SJCRH30 (cell line): ENCODE data around the gene PRG3. TPM values are rescaled to one million over a fixed set of nuclear protein-coding genes. Genes with fewer than 3 reads are reported as not detected.

Experiments
- DNase-seq, 2 experiments: peaks; one replicate each; pipeline ENCODE4 v3.0.0-alpha.2; 2015 to 2020
- H3K27ac ChIP-seq: fragments of 250-450 bp; sonication (Bioruptor Pico); 2 replicates; pipeline ENCODE4 v1.5.1; 2020; ENCODE audit warnings: mild to moderate bottlenecking, moderate library complexity
- H3K27me3 ChIP-seq: fragments of 250-450 bp; sonication (Bioruptor Pico); 2 replicates; pipeline ENCODE4 v1.5.1; 2020; ENCODE audit warnings: mild to moderate bottlenecking, moderate library complexity
- H3K36me3 ChIP-seq: fragments of 250-450 bp; sonication (Bioruptor Pico); 2 replicates; pipeline ENCODE4 v1.5.1; 2020; ENCODE audit warnings: mild to moderate bottlenecking, moderate library complexity
- H3K4me1 ChIP-seq: fragments of 250-450 bp; sonication (Bioruptor Pico); 2 replicates; pipeline ENCODE4 v1.5.1; 2020; ENCODE audit warnings: mild to moderate bottlenecking, moderate library complexity
- H3K4me3 ChIP-seq: fragments of 250-450 bp; sonication (Bioruptor Pico); 2 replicates; pipeline ENCODE4 v1.5.1; 2020; ENCODE audit warnings: mild to moderate bottlenecking, moderate library complexity
- H3K9me3 ChIP-seq: fragments of 250-450 bp; sonication (Bioruptor Pico); replicated peaks from 2 replicates; pipeline ENCODE4 v1.5.1; 2020; ENCODE audit warnings: mild to moderate bottlenecking, moderate library complexity
- total RNA-seq: library from RNA; depleted of rRNA; stranded (reverse); fragments of >200 nt; shearing (Covaris generic); gene quantifications from 2 replicates; pipeline ENCODE4 v1.2.3, GENCODE V29; 2014; rRNA removed

Gene PRG3, protein sequence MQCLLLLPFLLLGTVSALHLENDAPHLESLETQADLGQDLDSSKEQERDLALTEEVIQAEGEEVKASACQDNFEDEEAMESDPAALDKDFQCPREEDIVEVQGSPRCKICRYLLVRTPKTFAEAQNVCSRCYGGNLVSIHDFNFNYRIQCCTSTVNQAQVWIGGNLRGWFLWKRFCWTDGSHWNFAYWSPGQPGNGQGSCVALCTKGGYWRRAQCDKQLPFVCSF
- not detected in 2 replicates for total RNA-seq

DNA sequence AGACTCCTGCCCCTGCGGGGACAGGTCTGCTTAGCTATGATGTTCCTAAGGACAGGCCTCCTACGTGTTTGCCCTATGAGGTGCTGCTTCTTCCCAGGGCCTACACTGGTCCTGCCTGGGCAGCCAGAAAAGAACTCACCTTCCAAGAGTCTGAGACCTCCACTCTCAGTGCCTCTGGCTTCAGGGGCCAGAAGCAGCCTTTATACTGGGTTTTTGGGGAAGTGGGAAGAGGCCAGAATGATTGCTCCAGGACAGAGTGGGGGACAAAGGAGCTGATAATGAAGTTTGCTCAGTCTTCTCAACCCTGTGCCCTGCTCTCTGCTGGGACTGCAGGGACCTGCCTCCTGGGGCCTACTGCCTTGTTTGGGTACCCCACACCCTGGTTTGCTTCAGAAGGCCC lies at the start of gene PRG3:
Gene PRG3 (minus strand): TSS at position 176 of the 400 bp plus-strand sequence. CDS start 442 bp downstream, outside the sequence.
- no peak for DNase-seq
- H3K4me1 ChIP-seq, result no peaks in the 10 kb centered on the region
- no peak within 1 kb of the TSS for H3K27ac ChIP-seq
- 0 out of 2 replicates have a peak, but pooled peaks cover 2% of the 10 kb centered on the region for H3K9me3 ChIP-seq
- H3K4me3 ChIP-seq, result no peak within 1 kb of the TSS
- H3K36me3 ChIP-seq, result no peaks in the 10 kb centered on the region
- peaks cover 10% of the 10 kb centered on the region for H3K27me3 ChIP-seq

DNA sequence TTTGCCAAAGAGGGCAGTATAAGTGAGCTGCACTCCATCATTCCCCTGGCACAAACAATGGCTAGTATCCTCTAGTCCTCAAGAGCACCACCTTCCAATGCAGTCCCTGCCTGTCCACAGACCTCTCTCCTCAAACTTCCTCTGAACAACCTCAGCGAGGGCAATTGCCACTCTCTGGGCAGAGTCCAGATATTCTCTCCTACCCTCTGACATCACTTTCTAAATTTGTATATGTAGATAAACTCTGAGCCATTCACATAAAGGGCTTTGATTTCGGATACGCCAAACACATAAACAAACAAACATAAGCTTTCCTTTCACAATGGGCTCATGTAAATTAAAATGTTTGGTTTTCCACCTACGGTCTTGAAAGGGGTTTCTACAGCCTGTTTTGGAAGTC lies 49.0 kb upstream of the PRG3 start:
- H3K36me3 ChIP-seq, result no peaks in the 10 kb centered on the region

DNA sequence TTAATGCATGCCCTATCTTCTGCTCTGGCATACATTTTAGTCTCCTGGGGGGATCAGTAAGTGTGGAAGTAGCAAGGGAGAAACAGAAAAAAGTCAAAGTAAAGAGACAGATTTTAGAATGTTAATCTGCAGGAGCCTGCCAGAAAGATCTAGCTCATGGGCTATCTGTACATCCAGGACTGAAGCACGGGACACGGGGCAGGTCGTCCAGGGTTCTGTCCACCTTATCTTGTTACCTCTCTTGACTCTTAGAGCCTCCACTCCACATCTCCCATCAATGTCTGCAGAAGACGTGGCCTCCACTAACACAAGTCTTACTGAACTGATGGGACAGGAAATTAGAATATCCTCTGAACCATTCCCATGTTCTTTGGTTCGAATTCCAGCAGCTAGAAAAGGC lies 47.7 kb upstream of the PRG3 start:
- Histone ChIP-seq H3K27me3 (peaks cover 4% of the 10 kb centered on the region; the same call in 1 of the 2 replicates), H3K9me3 (no peaks in the 10 kb centered on the region), H3K4me3 (no peak overlapping the region), H3K27ac (no peak overlapping the region), H3K36me3 (no peaks in the 10 kb centered on the region), H3K4me1 (peaks cover 9% of the 10 kb centered on the region)
- DNase-seq, result no peak

More for the DNA sequence above, 49.0 kb upstream of the PRG3 start:
- H3K27me3 ChIP-seq, result peaks cover 4% of the 10 kb centered on the region; the same call in 1 of the 2 replicates
- no peak overlapping the region for H3K4me3 ChIP-seq
- no peaks in the 10 kb centered on the region for H3K9me3 ChIP-seq
- no peak for DNase-seq
- H3K4me1 ChIP-seq, result peaks cover 7% of the 10 kb centered on the region
- H3K27ac ChIP-seq, result no peak overlapping the region

DNA sequence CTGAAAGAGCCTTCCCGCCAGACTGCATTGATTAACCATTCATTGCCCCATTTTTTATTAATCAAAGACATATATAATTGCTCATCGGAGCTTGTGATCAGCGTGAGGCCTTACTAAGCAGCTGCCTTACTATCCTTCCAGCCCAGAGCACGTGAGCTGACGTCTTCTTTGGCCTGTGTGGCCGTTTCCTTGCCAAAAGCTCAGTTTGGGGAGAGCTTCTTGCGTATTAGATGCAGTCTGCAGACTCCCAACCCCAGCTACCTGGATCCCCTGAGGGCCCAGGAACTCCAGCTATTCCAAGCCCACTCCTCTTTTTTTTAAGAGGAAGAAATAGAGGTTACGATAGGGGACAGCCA lies 46.8 kb upstream of the PRG3 start:
- no peak overlapping the region for H3K27ac ChIP-seq
- H3K4me1 ChIP-seq, result peaks cover 9% of the 10 kb centered on the region
- no peak overlapping the region for H3K4me3 ChIP-seq
- no peak for DNase-seq
- H3K9me3 ChIP-seq, result no peaks in the 10 kb centered on the region
- no peaks in the 10 kb centered on the region for H3K27me3 ChIP-seq
- no peaks in the 10 kb centered on the region for H3K36me3 ChIP-seq

DNA sequence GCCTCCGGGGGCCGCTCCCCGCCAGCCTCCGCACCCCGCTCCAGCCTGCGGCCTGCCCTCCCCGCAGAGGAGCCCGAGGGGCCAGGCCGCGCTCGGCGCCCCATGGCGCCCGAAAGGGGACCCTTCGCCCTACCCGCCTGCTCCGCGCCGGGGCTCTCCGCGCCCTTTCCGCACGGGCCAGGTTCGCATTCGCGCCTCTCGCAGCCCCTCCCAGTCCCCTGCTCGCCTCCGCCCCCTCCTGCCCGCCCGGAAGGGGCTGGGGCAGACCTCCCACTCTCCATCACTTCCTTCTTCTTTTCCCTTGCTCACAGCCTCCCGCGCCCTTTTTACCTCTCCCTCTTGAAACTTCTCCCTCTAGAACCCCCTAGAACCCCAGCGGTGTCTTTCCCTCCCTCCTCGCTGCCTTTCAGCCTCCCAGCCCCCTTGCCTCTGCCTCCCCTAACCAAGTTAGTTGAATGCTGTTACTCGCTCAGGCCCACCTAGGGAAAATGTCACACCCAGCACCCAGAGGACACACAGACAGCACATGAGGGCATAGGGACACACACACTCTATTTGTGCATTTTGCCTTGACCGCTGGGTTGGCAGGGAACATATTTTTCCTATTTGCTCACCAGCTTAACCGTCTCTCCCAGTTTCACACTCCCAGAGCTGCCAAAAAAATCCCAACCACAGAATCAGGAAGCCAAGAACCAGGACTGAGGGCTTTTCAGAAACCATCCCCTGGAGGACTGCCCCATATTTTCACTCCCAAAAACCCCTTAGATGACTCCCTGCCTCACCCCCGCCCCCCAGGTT lies 46.2 kb upstream of the PRG3 start, which contains the start of gene SLC43A3:
Gene SLC43A3 (minus strand): TSS at position 193 of the 798 bp plus-strand sequence. CDS start 949 bp downstream, outside the sequence.
- no peaks in the 10 kb centered on the region for H3K9me3 ChIP-seq
- H3K4me3 ChIP-seq, result no peak within 1 kb of the TSS
- no peaks in the 10 kb centered on the region for H3K27me3 ChIP-seq
- peak; percentile 13 to 30 for DNase-seq
- H3K36me3 ChIP-seq, result no peaks in the 10 kb centered on the region
- peaks cover 9% of the 10 kb centered on the region for H3K4me1 ChIP-seq
- H3K27ac ChIP-seq, result no peak within 1 kb of the TSS

DNA sequence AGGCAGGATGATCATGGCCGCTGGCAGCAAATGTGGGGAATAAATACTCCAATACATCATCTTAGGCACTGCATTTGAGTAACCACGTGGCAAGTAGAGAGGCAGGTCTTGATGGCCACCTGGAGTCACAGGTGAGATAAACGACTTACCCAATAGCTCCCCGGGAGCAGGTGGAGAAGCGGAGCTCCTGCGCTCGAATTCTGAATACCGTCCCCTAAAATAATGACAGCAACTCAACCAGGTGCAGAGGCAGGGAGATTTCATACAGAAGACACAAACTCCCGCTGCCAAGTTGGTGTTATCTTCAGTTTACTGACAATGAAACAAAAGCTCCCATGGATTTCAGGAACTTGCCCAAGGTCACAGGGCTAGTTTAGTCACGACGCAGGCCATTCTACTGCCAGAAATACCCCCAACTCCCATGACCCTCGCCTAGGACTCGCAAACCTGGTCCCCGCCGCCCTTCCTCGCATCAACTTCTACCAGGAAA lies 45.5 kb upstream of the PRG3 start:
- no peaks in the 10 kb centered on the region for H3K9me3 ChIP-seq
- no peak for DNase-seq
- no peaks in the 10 kb centered on the region for H3K36me3 ChIP-seq
- H3K4me3 ChIP-seq, result no peak overlapping the region
- no peaks in the 10 kb centered on the region for H3K27me3 ChIP-seq
- peaks cover 9% of the 10 kb centered on the region for H3K4me1 ChIP-seq
- no peak overlapping the region for H3K27ac ChIP-seq

DNA sequence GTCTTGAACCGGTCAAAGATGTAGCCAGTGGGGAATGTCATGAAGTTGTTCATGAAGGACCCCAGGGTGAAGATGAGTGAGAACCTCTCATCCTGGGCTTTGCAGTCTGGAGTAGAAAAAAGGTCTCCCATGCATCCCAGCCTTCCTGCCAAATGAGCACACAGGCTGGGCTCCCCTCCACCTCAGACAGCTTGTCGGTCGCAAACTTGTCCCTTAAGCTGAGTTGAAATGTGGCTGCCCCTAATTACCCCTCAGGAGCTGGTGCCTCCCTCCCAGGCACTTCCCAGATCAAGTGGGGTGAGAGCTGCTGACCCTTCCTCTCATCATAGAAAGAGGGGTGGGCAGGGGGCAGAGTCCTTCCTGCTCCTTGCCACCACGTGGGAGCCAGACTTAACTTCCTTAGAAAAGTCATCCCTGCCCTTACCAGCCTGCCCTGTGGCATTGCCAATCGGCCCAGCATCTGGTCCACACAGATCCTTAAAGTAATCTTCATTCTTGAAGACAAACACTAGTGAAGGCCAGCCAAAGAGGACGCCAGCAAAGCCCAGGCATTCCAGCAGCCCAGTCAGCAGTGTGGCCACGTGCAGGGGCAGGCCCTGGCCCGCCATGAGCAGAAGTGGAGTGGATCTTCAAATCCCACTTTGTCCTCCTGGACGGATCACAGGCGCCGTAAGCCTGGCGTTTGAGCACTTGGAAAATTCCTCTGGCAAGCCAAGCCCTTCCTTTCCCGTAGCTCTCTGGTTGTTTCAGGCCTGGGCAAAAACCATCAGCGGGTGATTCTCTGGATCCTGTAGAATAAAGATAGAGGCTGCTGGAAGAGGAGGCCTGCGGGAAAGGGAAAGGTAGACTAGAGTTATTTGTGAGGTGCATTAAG lies 44.9 kb upstream of the PRG3 start:
- DNase-seq, result no peak
- Histone ChIP-seq H3K4me3 (no peak overlapping the region), H3K9me3 (no peaks in the 10 kb centered on the region), H3K36me3 (no peaks in the 10 kb centered on the region), H3K27me3 (no peaks in the 10 kb centered on the region), H3K4me1 (peaks cover 9% of the 10 kb centered on the region), H3K27ac (peak overlapping the region; percentile 37)

DNA sequence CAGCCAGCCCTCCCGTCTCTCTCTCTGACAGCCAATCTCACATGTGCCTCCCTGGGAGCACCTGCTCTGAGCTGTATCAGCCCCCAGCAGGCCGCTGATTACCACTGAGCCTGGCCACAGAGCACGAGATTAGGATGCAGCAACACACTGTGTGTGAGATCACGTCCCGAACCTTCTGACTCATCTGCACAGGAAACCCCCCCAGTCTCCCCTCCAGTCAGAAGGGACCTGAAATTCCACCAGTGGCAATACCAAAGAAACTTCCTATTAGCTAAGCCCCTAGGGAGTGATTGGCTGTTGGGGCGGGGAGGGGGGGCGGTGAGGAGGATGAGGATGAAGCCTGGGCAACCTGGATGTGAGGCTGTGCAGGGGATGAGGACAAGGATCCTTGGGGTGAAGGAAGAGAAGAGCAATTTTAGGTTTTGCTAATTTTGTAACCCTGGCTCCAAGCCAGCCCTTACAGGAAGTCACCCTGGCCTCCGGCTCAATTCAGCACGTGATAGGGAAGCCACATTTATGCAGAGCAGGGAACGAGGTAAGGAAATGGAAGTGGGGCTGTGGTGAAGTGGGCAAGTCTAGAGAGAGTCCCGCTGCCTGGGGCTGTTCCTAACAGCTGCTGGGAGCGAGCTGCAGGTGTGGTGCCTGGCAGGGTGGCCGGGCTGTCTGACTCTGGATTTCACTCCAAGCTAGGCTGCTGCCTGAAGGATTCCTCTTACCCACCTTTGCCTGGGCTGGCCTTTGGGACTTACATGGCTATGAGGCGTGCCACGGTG lies 44.0 kb upstream of the PRG3 start:
- peak overlapping the region; percentile 37 for H3K27ac ChIP-seq
- peaks cover 9% of the 10 kb centered on the region for H3K4me1 ChIP-seq
- peak; percentile 85 to 87 for DNase-seq
- no peaks in the 10 kb centered on the region for H3K9me3 ChIP-seq
- H3K4me3 ChIP-seq, result no peak overlapping the region
- no peaks in the 10 kb centered on the region for H3K27me3 ChIP-seq
- no peaks in the 10 kb centered on the region for H3K36me3 ChIP-seq

DNA sequence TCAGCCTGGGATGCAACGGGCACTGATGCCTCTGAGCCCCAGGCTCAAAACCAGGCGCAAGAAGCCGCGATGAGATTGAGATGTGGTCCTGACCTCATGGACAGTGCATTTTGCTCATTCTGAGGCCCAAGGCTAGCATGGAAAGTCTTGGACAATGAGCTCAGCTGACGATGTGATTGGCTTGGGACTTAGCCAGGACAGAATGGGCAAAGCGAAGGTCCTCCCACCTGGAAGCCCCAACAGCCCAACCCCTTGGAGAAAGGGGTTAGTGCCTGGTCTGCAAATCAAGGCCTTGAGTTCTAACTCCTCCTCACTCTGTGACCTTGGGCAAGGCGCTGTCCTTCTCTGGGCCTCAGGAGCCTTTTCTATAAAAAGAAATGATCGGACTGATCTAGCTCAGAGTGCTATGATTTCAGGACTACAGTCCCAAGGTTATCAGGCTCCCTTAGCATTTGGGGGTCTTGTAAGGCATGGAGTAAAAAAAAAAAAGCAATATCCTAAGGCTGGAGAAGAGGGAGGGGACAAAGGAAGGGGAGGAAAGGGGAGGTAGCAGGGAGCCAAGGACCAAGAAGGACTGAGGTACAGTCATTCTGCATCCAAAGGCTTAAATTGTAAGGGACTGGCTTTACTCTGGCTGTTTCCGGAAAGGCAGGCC lies 43.3 kb upstream of the PRG3 start:
- Histone ChIP-seq H3K27ac (no peak overlapping the region; the same call in 1 of the 2 replicates), H3K36me3 (no peaks in the 10 kb centered on the region), H3K4me3 (no peak overlapping the region), H3K27me3 (0 out of 2 replicates have a peak, but pooled peaks cover 2% of the 10 kb centered on the region), H3K9me3 (no peaks in the 10 kb centered on the region), H3K4me1 (peaks cover 9% of the 10 kb centered on the region)
- DNase-seq, result no peak

DNA sequence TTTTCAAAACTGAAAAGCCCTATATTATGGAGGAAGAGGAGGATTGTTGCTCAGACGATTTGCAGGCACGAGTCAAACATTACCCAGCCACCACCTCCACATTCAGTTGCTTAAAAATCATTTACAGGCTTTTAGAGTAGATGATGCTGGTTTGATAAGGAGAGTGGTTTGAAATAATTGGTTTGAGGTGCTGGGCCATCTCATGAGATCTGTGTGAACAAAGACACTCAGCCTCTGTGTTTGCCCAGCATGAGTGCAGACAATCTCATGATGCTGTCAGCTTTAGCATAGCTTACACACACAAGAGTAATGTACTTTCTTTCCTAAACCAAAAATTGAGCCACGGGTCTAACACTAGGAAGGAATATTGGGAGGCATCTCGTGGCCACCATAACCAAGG lies 41.7 kb upstream of the PRG3 start:
- Histone ChIP-seq H3K27ac (no peak overlapping the region), H3K4me3 (no peak overlapping the region), H3K4me1 (peaks cover 9% of the 10 kb centered on the region), H3K27me3 (0 out of 2 replicates have a peak, but pooled peaks cover 3% of the 10 kb centered on the region), H3K9me3 (no peaks in the 10 kb centered on the region), H3K36me3 (no peaks in the 10 kb centered on the region)
- no peak for DNase-seq

DNA sequence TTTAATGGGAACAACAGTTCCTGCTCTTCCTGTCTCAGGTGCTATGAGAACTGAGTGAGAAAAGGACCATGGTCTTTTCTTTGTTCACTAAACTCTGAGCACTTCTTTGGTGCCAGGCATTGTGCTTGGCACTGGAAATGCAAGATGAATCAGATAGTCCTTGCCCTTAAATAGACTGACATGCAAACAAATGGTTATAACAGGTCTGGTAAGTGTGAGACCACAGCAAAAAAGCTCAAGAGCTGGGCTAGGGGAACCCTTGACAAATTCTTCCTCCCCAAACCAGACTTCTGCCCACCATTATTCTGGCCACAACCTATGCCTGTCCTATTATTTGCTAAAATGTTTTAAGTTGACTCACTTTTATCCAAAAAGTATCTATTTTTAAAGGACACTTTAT lies 40.9 kb upstream of the PRG3 start:
- H3K27me3 ChIP-seq, result 0 out of 2 replicates have a peak, but pooled peaks cover 3% of the 10 kb centered on the region
- no peak for DNase-seq
- no peak overlapping the region for H3K4me3 ChIP-seq
- no peaks in the 10 kb centered on the region for H3K36me3 ChIP-seq
- no peak overlapping the region for H3K27ac ChIP-seq
- H3K4me1 ChIP-seq, result peaks cover 9% of the 10 kb centered on the region
- H3K9me3 ChIP-seq, result no peaks in the 10 kb centered on the region

DNA sequence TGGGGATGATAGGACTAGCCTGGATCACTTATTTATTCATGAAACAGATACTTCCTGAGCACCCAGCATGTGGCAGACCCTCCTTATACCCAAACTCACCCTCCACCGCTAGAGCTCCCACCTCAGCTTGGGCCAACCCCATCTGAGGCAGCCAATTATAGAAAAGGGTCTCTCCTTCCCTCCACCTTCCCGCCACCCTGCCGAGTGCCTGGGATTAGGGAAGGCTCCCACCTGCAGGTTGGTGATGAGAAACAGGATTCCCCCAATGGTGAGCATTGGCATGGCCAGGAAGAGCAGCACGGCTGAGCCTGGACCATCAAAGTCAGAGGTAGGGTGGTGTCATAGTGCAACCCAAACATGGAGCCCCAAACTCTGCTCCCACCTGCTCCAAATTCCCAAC lies 40.1 kb upstream of the PRG3 start:
- Histone ChIP-seq H3K36me3 (no peaks in the 10 kb centered on the region), H3K4me1 (peaks cover 9% of the 10 kb centered on the region), H3K27me3 (0 out of 2 replicates have a peak, but pooled peaks cover 3% of the 10 kb centered on the region), H3K9me3 (no peaks in the 10 kb centered on the region), H3K27ac (no peak overlapping the region), H3K4me3 (no peak overlapping the region)
- no peak for DNase-seq

DNA sequence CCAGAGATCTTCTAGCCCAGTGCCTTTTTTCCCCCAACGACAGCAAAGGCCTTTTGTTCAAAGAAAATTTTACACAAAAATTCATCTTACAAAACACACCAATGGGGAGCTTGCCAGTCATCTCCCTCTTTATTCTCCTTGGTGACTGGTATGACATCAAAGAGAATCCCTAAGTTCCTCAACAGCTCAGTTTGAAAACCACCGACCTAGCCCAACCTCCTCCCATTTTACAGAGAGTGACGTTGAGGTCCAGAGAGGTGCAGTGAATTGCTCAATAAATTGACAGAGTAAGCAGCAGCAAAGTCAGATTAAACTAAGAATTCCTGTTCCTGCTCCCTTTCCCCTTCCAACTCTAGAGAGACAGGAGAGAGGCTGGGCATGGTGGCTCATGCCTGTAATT lies 38.2 kb upstream of the PRG3 start:
- DNase-seq, result no peak
- Histone ChIP-seq H3K4me3 (no peak overlapping the region), H3K9me3 (no peaks in the 10 kb centered on the region), H3K36me3 (no peaks in the 10 kb centered on the region), H3K27ac (no peak overlapping the region), H3K27me3 (peaks cover 8% of the 10 kb centered on the region; the same call in 1 of the 2 replicates), H3K4me1 (no peaks in the 10 kb centered on the region; the same call in 1 of the 2 replicates)
